GM18868 (cell line): ENCODE measurements around the gene RARRES2.
"Not testable (repeated sequence)": the region's sequence is repeated elsewhere in the genome, so short reads cannot be mapped to it uniquely, and the experiment has no call there.

ENCODE experiments used
- ATAC-seq: cut with Tn5 transposase; IDR thresholded peaks from one replicate; pipeline ENCODE4 v1.9.1; 2021; ENCODE audit warnings: mild to moderate bottlenecking, moderate library complexity; ENCODE audit not compliant: unreplicated experiment

Gene RARRES2

DNA sequence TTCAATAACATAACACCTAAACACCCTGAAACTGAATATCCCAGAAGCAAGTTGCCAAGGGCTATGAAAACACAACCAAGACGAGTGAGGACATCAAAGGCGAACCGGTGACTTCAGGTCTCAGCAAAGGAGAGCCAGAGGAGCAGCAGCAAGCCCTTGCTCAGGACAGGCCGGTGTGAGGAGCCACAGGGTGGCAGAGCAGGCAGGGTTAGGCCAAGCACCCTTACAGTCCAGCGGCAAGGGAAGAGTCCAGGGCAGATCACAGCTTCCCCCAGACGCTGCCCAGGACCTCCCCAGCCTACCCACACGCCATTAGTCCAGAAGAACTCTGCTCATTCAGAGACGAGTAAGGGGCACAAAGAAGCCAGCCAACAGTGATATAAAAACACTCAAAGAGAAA lies 45.8 kb downstream of the RARRES2 start:
- not testable (repeated sequence) for ATAC-seq

DNA sequence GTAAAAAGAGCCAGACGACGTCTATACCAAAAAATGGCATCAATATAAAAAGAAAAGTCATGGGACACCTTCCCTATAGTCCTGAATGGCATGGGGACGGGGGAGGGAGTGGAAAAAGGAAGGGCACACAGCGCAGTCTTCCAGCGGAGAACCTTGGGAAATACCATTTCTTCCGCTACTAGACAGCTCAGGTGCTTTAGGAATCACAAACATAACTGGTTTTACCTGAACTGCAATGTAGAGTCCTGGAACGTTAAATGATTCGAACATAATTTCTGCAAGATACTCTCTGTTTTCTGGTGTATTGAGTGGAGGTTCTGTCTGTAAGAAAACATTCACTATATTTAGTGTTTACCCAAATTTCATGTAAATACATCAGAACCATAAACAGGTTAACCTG lies 46.4 kb downstream of the RARRES2 start:
- ATAC-seq: not testable (repeated sequence)

GRCh38 chr7:150290317-150290716 lies 51.1 kb downstream of the RARRES2 start:
- not testable (repeated sequence) for ATAC-seq

DNA sequence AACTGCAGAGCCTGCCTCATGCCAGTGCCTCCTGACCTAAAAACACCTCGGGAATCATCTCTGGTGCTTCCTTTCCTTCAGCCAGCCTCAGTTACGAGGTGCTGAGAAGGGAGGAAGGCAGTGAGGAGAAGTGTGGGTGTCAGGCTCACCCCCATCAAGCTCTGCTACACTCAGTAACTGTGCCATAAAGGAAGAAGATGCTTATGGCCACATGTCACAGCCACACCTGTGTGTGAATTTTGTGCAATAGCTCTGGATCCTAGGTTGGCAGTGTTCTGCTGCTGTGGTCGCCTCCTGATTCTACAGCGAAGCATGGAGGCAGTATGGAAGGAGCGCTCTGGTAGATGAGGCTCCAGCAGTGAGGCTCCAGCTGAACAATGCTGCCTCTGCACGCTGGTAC lies 52.6 kb downstream of the RARRES2 start:
- not testable (repeated sequence) for ATAC-seq
